HG03039 (cell line): Measurements from ENCODE around the gene CALR3.

Experiments
- ATAC-seq: cut with Tn5 transposase; IDR thresholded peaks from one replicate; pipeline ENCODE4 v1.9.1; 2021; ENCODE audit warnings: mild to moderate bottlenecking, moderate library complexity; ENCODE audit not compliant: unreplicated experiment

The CALR3 gene

DNA sequence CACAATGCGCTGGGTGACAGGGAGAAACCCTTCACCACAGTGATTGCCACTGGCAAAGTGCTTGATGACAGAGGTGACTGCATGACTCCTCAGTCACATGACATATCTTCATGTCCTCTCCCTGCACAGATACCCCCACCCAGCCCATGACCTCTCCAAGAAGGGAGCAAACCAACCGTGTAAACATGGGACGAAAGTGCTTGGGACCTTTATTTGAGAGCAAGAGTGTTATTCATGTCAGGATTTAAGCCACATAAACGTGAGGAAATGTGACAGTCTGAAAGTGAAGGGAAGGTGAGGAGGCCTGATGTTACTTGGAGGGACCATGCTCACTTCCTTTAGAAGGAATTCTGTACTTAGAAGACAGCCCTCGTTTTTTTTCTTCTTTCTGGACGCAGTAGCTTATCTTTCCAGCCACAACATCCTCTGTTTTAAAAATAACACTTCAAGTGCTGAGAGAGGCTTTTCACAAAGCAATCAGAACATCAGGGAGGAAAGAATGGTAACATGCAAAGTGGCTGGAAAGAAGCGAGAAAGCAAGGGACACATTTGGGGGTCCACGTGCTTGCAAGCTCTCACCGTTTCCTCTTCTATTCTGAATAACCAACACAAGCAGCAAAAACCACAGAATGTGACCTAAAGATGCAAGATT, 59.8 kb downstream of the CALR3 start:
- no peak for ATAC-seq

GRCh38 chr19:16435238-16435917, 60.6 kb downstream of the CALR3 start:
- no peak for ATAC-seq

DNA sequence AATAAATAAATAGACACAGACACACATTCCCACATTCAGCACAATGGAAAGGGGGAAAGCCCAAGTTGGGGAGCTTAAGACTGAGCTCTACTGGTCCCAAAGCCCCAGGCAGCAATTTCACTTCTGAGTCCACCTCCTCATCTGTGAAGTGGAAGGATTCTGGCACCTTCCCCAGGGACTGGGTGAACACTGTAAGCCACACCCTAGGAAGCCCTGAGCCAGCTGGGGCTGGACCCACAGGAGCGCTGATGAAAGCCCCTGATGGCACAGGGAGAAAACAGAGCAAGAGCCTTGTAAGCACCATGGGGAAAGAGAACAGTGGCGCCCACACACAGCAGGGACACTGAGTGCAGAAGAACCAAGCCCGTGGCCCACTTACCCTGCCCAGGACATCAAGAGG, 62.0 kb downstream of the CALR3 start:
- ATAC-seq = no peak

- no peak for ATAC-seq
Observed at GRCh38 chr19:16429759-16430091, 66.2 kb downstream of the CALR3 start.

- no peak for ATAC-seq
Observed at GRCh38 chr19:16429066-16429758, 66.8 kb downstream of the CALR3 start.
